HepG2 (cell line): ENCODE results near the gene PSMC3IP. TPM values are rescaled to one million over a fixed set of nuclear protein-coding genes. Genes with fewer than 3 reads are reported as not detected.
A peak's percentile ranks its signal among the peaks of the same experiment; 100 is the strongest.

ENCODE experiments used
- ATAC-seq: fragments of 200-7000 bp; cut with Tn5 transposase; 3 replicates; pipeline ENCODE4 v1.9.1; 2020; ENCODE audit warnings: mild to moderate bottlenecking, moderate library complexity
- BruUV-seq: library from RNA; stranded (reverse); fragments of 400-500 nt; replicated peaks from 2 replicates; lab custom pipeline; 2021; lab: Mats Ljungman, UMichigan
- CTCF ChIA-PET: fragments of 300-600 bp; formaldehyde crosslinking; extraction: SDS; loops from one replicate; lab custom pipeline; 2021; ENCODE audit warnings: low total read pairs, inconsistent platforms, low intra/inter-chr PET ratio; lab: Yijun Ruan, JAX
- POLR2A ChIA-PET: fragments of 350-600 bp; sonication (Branson Sonifier 250); formaldehyde crosslinking; loops from one replicate; lab custom pipeline; 2020; ENCODE audit warnings: antibody characterized with exemption, inconsistent platforms; lab: Yijun Ruan, JAX
- DNase-seq: peaks from one replicate; pipeline ENCODE4 v3.0.0-alpha.2; 2015; ENCODE audit warnings: low spot score
- FAIRE-seq: peaks from 3 replicates; lab custom pipeline; 2011; peaks lifted over from hg19 to GRCh38; lab: Jason Lieb, UNC
- H2AFZ ChIP-seq: one replicate; pipeline ENCODE4 v1.6.1; 2011; ENCODE audit warnings: low read length, inconsistent platforms
- H3K27ac ChIP-seq: fragments of 300-600 bp; 3 replicates; pipeline ENCODE4 v1.8.0; 2011; ENCODE audit warnings: mixed run types, mild to moderate bottlenecking, mixed read lengths, low read length, inconsistent platforms; ENCODE audit not compliant: insufficient read depth; ENCODE audit errors: extremely low read length
- H3K27me3 ChIP-seq, 2 experiments: fragments of 200-600 bp in 1 of 2; 2 replicates in 1 of 2; 3 replicates in 1 of 2; pipeline versions ENCODE4 v1.6.0 to v1.8.0; 2011; ENCODE audit warnings: low read length in 2 of 2, mild to moderate bottlenecking in 2 of 2, moderate library complexity in 2 of 2, inconsistent platforms in 1 of 2; ENCODE audit not compliant: insufficient read depth in 2 of 2, control insufficient read depth in 1 of 2
- H3K36me3 ChIP-seq, 2 experiments: fragments of 200-600 bp in 1 of 2; replicated peaks in 1 of 2; 2 replicates in 1 of 2; 3 replicates in 1 of 2; pipeline versions ENCODE4 v1.5.1 to v1.8.0; 2011; ENCODE audit warnings: low read length in 2 of 2, inconsistent platforms in 1 of 2; ENCODE audit not compliant: insufficient read depth in 2 of 2, control insufficient read depth in 1 of 2
- H3K4me1 ChIP-seq: 2 replicates; pipeline ENCODE4 v1.5.1; 2012; ENCODE audit warnings: low read length, inconsistent platforms; ENCODE audit not compliant: insufficient read depth
- H3K4me2 ChIP-seq: 2 replicates; pipeline ENCODE4 v1.6.0; 2011; ENCODE audit warnings: low read depth, low read length, inconsistent platforms
- H3K4me3 ChIP-seq, 3 experiments: fragments of 200-600 bp in 1 of 3; sonication (generic), shearing (Covaris generic) in 1 of 3; replicated peaks in 1 of 3; 2 replicates each; pipeline ENCODE4 v1.5.1; 2011 to 2016; ENCODE audit warnings: low read length in 3 of 3, inconsistent platforms in 2 of 3, low read depth in 2 of 3, mild to moderate bottlenecking in 2 of 3, control low read depth in 1 of 3, mixed read lengths in 1 of 3; ENCODE audit not compliant: insufficient read depth in 1 of 3
- H3K79me2 ChIP-seq: one replicate; pipeline ENCODE4 v1.6.1; 2011; ENCODE audit warnings: low read length, inconsistent platforms; ENCODE audit not compliant: insufficient read depth
- H3K9ac ChIP-seq: 2 replicates; pipeline ENCODE4 v1.6.0; 2011; ENCODE audit warnings: mild to moderate bottlenecking, low read depth, low read length, inconsistent platforms; ENCODE audit not compliant: insufficient read depth
- H3K9me3 ChIP-seq: 2 replicates; pipeline ENCODE4 v1.5.1; 2012; ENCODE audit warnings: mild to moderate bottlenecking, low read length
- H4K20me1 ChIP-seq: 2 replicates; pipeline ENCODE4 v1.6.0; 2011; ENCODE audit warnings: inconsistent platforms, mild to moderate bottlenecking, low read length, moderate library complexity; ENCODE audit not compliant: insufficient read depth
- ATF1 ChIP-seq: IDR thresholded peaks from 2 replicates; pipeline ENCODE4 v1.6.1; 2016; ENCODE audit warnings: mild to moderate bottlenecking, control low read depth
- EEA1 ChIP-seq: sonication (generic); formaldehyde crosslinking; IDR thresholded peaks from 2 replicates; pipeline ENCODE4 v1.5.1; 2020; ENCODE audit warnings: mild to moderate bottlenecking, missing genetic modification reagents, borderline replicate concordance
- FOXJ3 ChIP-seq: sonication (generic); formaldehyde crosslinking; IDR thresholded peaks from 2 replicates; pipeline ENCODE4 v1.4.0; 2020; ENCODE audit warnings: missing genetic modification reagents, mild to moderate bottlenecking, borderline replicate concordance
- HDAC2 ChIP-seq: sonication (generic); formaldehyde crosslinking; IDR thresholded peaks from 2 replicates; pipeline ENCODE4 v1.4.0; 2020; ENCODE audit warnings: missing genetic modification reagents
- HNRNPLL ChIP-seq: fragments of 200-400 bp; formaldehyde crosslinking; IDR thresholded peaks from 2 replicates; pipeline ENCODE4 v1.6.1; 2017; ENCODE audit warnings: mild to moderate bottlenecking, low read depth, low read length; ENCODE audit not compliant: poor library complexity, severe bottlenecking
- PATZ1 ChIP-seq: sonication (generic); formaldehyde crosslinking; IDR thresholded peaks from 2 replicates; pipeline ENCODE4 v1.4.0; 2020; ENCODE audit warnings: missing genetic modification reagents
- PHF20 ChIP-seq: sonication (generic); formaldehyde crosslinking; IDR thresholded peaks from 2 replicates; pipeline ENCODE4 v1.5.0; 2020; ENCODE audit warnings: mild to moderate bottlenecking, missing genetic modification reagents
- RXRA ChIP-seq: sonication (generic); formaldehyde crosslinking; IDR thresholded peaks from 2 replicates; pipeline ENCODE4 v1.5.1; 2020; ENCODE audit warnings: missing genetic modification reagents
- SMC3 ChIP-seq: IDR thresholded peaks from 2 replicates; pipeline ENCODE4 v1.6.1; 2011; ENCODE audit warnings: low read length, improper control_type of control experiment
- SSRP1 ChIP-seq: IDR thresholded peaks from 2 replicates; pipeline ENCODE4 v1.6.1; 2016; ENCODE audit warnings: control low read depth
- STAT5B ChIP-seq: sonication (generic); formaldehyde crosslinking; IDR thresholded peaks from 2 replicates; pipeline ENCODE4 v1.4.0; 2020; ENCODE audit warnings: missing genetic modification reagents
- TOPORS ChIP-seq: sonication (generic); formaldehyde crosslinking; IDR thresholded peaks from 2 replicates; pipeline ENCODE4 v1.8.0; 2023; ENCODE audit warnings: mild to moderate bottlenecking, missing genetic modification reagents
- ZMYM4 ChIP-seq: sonication (generic); formaldehyde crosslinking; IDR thresholded peaks from 2 replicates; pipeline ENCODE4 v1.8.1; 2023; ENCODE audit warnings: mild to moderate bottlenecking, missing genetic modification reagents
- ZNF251 ChIP-seq: sonication (generic); formaldehyde crosslinking; IDR thresholded peaks from 2 replicates; pipeline ENCODE4 v1.9.0; 2021; ENCODE audit warnings: mild to moderate bottlenecking, missing genetic modification reagents
- ZNF354B ChIP-seq: sonication (generic); formaldehyde crosslinking; IDR thresholded peaks from 2 replicates; pipeline ENCODE4 v1.8.0; 2022; ENCODE audit warnings: mild to moderate bottlenecking, missing genetic modification reagents
- ZNF629 ChIP-seq: sonication (generic); formaldehyde crosslinking; conservative IDR thresholded peaks from 2 replicates; pipeline ENCODE4 v1.5.0; 2020; ENCODE audit warnings: missing genetic modification reagents
- ZNF768 ChIP-seq: sonication (generic); formaldehyde crosslinking; IDR thresholded peaks from 2 replicates; pipeline ENCODE4 v1.4.0; 2020; ENCODE audit warnings: missing genetic modification reagents
- ZSCAN29 ChIP-seq: sonication (generic); formaldehyde crosslinking; conservative IDR thresholded peaks from 2 replicates; pipeline ENCODE4 v1.4.0; 2020; ENCODE audit warnings: mild to moderate bottlenecking, missing genetic modification reagents
- ZSCAN31 ChIP-seq: sonication (generic); formaldehyde crosslinking; IDR thresholded peaks from 2 replicates; pipeline ENCODE4 v1.5.0; 2020; ENCODE audit warnings: low read depth, mild to moderate bottlenecking, missing genetic modification reagents
- WGBS: methylation state at CpG from one replicate; pipeline ENCODE4 v1.1.6; 2017; ENCODE audit warnings: low lambda C conversion rate; 5-methylcytosine and 5-hydroxymethylcytosine counted together
- in situ Hi-C: cut with HindIII; loops from 2 replicates; pipeline ENCODE4 v1.10.0; 2017; ENCODE audit warnings: low pct_unique_long_range_greater_than_20kb; ENCODE audit not compliant: extremely low pct_ligation_motif_present
- intact Hi-C: fragments of 100-400 bp; cut with micrococcal nuclease; formaldehyde crosslinking; loops from one replicate; pipeline ENCODE4 v1.10.0; 2022; ENCODE audit not compliant: unreplicated experiment
- polyA plus RNA-seq, 8 experiments: library from polyadenylated mRNA; depleted of rRNA in 3 of 8; stranded (reverse) in 7 of 8; unstranded in 1 of 8; fragments of >200 nt; fragmentation: Illumina TruSeq in 4 of 8; extraction: Trizol in 4 of 8; gene quantifications; 2 replicates each; pipeline versions ENCODE4 v1.2.1 to v1.2.3, GENCODE V29; 2011 to 2016; ENCODE audit warnings: low read depth in 4 of 8, missing spikeins in 1 of 8, mixed read lengths in 1 of 8; ENCODE audit not compliant: insufficient read depth in 1 of 8
- total RNA-seq, 5 experiments: library from RNA; depleted of rRNA; stranded (reverse); fragments of >200 nt; fragmentation: Illumina TruSeq; extraction: Trizol; gene quantifications; 2 replicates each; pipeline ENCODE4 v1.2.3, GENCODE V29; 2016; ENCODE audit warnings: low read depth in 1 of 5
- TF ChIP-seq, protein P1 (sequence below): sonication (generic); formaldehyde crosslinking; IDR thresholded peaks from 2 replicates; pipeline ENCODE4 v1.5.1; 2020; ENCODE audit warnings: missing genetic modification reagents, mild to moderate bottlenecking, borderline replicate concordance
- TF ChIP-seq, protein P2 (sequence below): IDR thresholded peaks from 2 replicates; pipeline ENCODE4 v1.6.1; 2018; ENCODE audit warnings: missing genetic modification reagents

PSMC3IP gene
- total and polyA plus RNA-seq, 2 of the 13 experiments (the other 11 are each of a cell fraction or from before 2014, with no cell fraction given), result 6.5 to 22.4 TPM

DNA sequence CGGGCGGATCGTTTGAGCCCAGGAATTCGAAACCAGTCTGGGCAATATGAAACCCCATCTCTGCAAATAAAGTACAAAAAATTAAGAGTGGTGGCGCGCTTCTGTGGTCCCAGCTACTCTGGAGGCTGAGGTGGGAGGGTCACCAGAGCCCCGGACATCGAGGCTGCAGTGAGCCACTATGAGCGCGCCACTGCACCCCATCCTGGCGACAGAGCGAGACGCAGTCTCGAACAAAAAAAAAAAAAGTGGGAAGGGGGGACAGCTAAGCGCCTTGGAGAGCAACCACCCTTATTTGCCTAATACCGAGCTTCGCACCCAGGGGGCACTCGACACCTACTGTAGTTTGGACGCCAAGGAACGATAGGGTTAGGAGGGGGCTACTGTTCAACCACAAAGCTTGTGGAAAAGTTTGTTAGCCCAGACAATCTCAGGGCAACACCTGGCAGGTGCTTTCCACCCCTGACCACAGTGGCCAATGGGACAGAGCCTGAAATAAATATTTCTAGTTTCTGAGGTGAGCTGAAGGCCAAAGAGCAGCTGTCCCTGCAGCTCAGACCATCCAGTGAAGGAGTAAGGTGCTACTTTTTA, 847 bp upstream of the PSMC3IP start:
- FAIRE-seq, result peak; percentile 68
- Histone ChIP-seq H3K4me1 (peaks cover 33% of the 10 kb centered on the region), H3K27me3 (no peaks in the 10 kb centered on the region; a peak in 1 of 5 replicates), H4K20me1 (no peaks in the 10 kb centered on the region), H2AFZ (no peak overlapping the region), H3K4me2 (peak overlapping the region; percentile 99), H3K27ac (peak overlapping the region; percentile 90), H3K9ac (peak overlapping the region; percentile 96), H3K79me2 (peaks cover 23% of the 10 kb centered on the region), H3K4me3 (peak overlapping the region; percentile 75 to 97 (median 87)), H3K9me3 (no peaks in the 10 kb centered on the region), H3K36me3 (peaks cover 25 to 49% of the 10 kb centered on the region in 2 experiments)
- in situ Hi-C loops (no loop called here), intact Hi-C loops (loop anchor here (2.0 to 5.0 kb wide), 2 partner anchors 102 to 184 kb away; partner anchors contain the start of genes CCR10 and RAMP2)
- POLR2A ChIA-PET, result interaction anchor here (0.6 to 8.5 kb wide), 31 partner anchors 8 to 316 kb away, joined by 3 to 128 read pairs (median 5); partner anchors contain the start of genes BECN1, CNTD1, CNTNAP1 and COA3
- CTCF ChIA-PET, result interaction anchor here (1.0 to 1.7 kb wide), 5 partner anchors 59 to 185 kb away, joined by 3 to 9 read pairs (median 4); partner anchors contain the start of gene CCR10
- WGBS, result 1% methylated on average over 20 of the region's 20 CpGs
- DNase-seq, result peak; percentile 84
- BruUV-seq, result no TSS peak
- peak; percentile 71 for ATAC-seq
- TF ChIP-seq SSRP1 (CRISPR knock-in tag) (no peak), HDAC2 (0 out of 2 replicates have a peak, but pooled peaks have one; percentile 5), STAT5B (CRISPR knock-in tag) (no peak), ZSCAN29 (CRISPR knock-in tag) (no peak), HNRNPLL (no peak), SMC3 (peak; percentile 77), ZSCAN31 (CRISPR knock-in tag) (peak; percentile 39), ZNF354B (CRISPR knock-in tag) (peak; percentile 68; the same call in 1 of the 2 replicates), PHF20 (CRISPR knock-in tag) (no peak), ZNF768 (0 out of 2 replicates have a peak, but pooled peaks have one; percentile 2), ZMYM4 (CRISPR knock-in tag) (0 out of 2 replicates have a peak, but pooled peaks have one; percentile 1), FOXJ3 (0 out of 2 replicates have a peak, but pooled peaks have one; percentile 3), ATF1 (0 out of 2 replicates have a peak, but pooled peaks have one; percentile 4), EEA1 (0 out of 2 replicates have a peak, but pooled peaks have one; percentile 23), RXRA (CRISPR knock-in tag) (no peak), ZNF629 (CRISPR knock-in tag) (0 out of 2 replicates have a peak, but pooled peaks have one; percentile 5), PATZ1 (CRISPR knock-in tag) (peak; percentile 61), TOPORS (CRISPR knock-in tag) (peak; percentile 55; the same call in 1 of the 2 replicates), ZNF251 (CRISPR knock-in tag) (no peak)
- TF ChIP-seq, protein P1, sequence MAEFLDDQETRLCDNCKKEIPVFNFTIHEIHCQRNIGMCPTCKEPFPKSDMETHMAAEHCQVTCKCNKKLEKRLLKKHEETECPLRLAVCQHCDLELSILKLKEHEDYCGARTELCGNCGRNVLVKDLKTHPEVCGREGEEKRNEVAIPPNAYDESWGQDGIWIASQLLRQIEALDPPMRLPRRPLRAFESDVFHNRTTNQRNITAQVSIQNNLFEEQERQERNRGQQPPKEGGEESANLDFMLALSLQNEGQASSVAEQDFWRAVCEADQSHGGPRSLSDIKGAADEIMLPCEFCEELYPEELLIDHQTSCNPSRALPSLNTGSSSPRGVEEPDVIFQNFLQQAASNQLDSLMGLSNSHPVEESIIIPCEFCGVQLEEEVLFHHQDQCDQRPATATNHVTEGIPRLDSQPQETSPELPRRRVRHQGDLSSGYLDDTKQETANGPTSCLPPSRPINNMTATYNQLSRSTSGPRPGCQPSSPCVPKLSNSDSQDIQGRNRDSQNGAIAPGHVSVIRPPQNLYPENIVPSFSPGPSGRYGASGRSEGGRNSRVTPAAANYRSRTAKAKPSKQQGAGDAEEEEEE (CRISPR knock-in tag), result no peak
- TF ChIP-seq, protein P2, sequence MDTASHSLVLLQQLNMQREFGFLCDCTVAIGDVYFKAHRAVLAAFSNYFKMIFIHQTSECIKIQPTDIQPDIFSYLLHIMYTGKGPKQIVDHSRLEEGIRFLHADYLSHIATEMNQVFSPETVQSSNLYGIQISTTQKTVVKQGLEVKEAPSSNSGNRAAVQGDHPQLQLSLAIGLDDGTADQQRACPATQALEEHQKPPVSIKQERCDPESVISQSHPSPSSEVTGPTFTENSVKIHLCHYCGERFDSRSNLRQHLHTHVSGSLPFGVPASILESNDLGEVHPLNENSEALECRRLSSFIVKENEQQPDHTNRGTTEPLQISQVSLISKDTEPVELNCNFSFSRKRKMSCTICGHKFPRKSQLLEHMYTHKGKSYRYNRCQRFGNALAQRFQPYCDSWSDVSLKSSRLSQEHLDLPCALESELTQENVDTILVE (CRISPR knock-in tag), result no peak
